22Rv1 (cell line): ENCODE results near the gene SLC35F3.

Source experiments
- CTCF ChIP-seq: fragments of 450-650 bp; IDR thresholded peaks from 2 replicates; pipeline ENCODE4 v1.5.1; 2017; ENCODE audit warnings: mild to moderate bottlenecking
- ZFX ChIP-seq: fragments of 450-650 bp; IDR thresholded peaks from 2 replicates; pipeline ENCODE4 v1.6.1; 2017; ENCODE audit warnings: antibody characterized with exemption, borderline replicate concordance

GRCh38 chr1:234271243-234271606 lies 366.7 kb downstream of the SLC35F3 start:
- TF ChIP-seq CTCF (no peak), ZFX (no peak)
